MM.1S (cell line): Measurements from ENCODE around the gene CTTNBP2NL.

Source experiments
- CTCF ChIP-seq: fragments of 300-600 bp; sonication (generic); IDR thresholded peaks from 2 replicates; pipeline ENCODE4 v1.5.1; 2016; ENCODE audit warnings: antibody characterized with exemption, low read length, mixed read lengths
- EZH2 ChIP-seq: fragments of 300-600 bp; sonication (generic); optimal IDR thresholded peaks from 2 replicates; pipeline ENCODE3; 2017; ENCODE audit warnings: low read depth, mild to moderate bottlenecking, antibody characterized with exemption, low read length, mixed read lengths
- EZH2phosphoT487 ChIP-seq: fragments of 300-600 bp; sonication (generic); IDR thresholded peaks from 2 replicates; pipeline ENCODE4 v1.6.1; 2018; ENCODE audit warnings: antibody characterized with exemption, low read length

DNA sequence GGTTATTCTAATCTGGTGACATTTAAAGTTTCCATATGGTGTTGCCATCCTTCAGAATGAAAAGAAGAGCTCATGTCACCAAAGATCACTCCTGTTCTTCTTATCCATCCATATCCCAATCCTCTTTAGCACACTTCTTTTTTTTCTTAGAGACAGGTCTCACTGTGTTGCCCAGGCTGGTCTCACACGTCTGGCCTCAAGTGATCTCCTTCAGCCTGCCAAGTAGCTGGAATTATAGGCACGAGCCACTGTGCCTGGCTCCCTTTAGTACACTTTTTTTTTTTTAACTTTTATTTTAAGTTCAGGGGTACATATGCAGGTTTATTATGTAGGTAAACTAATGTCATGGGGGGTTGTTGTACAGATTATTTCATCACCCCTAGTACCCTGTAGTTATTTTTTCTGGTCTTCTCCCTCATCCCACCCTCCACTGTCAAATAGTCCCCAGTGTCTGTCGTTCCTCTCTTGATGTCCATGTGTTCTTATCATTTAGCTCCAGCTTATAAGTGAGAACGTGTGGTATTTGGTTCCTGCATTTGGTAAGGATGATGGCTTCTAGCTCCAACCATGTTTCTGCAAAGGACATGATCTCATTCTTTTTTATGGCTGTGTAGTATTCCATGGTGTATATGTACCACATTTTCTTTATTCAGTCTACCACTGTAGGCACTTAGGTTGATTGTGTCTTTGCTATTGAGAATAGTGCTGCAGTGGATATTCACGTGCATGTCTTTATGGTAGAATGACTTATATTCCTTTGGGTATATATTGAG, 40.6 kb downstream of the CTTNBP2NL start:
- TF ChIP-seq CTCF (no peak), EZH2 (no peak), EZH2phosphoT487 (no peak)
